Muscle layer of colon (tissue), 2 donors: ENCODE results near the gene ARGLU1.

Experiments
- H3K27ac ChIP-seq: one replicate; pipeline ENCODE4 v1.7.0; 2013; ENCODE audit warnings: low read depth, mild to moderate bottlenecking, low read length, moderate library complexity
- H3K27me3 ChIP-seq, 2 donors: one replicate each; pipeline ENCODE4 v1.7.0; 2013; ENCODE audit warnings: low read length in 2 of 2, mild to moderate bottlenecking in 2 of 2; ENCODE audit not compliant: insufficient read depth in 2 of 2, control insufficient read depth in 1 of 2
- H3K36me3 ChIP-seq: one replicate; pipeline ENCODE4 v1.7.0; 2013; ENCODE audit warnings: mild to moderate bottlenecking, low read length; ENCODE audit not compliant: insufficient read depth
- H3K4me1 ChIP-seq: one replicate; pipeline ENCODE4 v1.7.0; 2013; ENCODE audit warnings: mild to moderate bottlenecking, low read length; ENCODE audit not compliant: insufficient read depth
- H3K4me3 ChIP-seq, 2 donors: one replicate each; pipeline ENCODE4 v1.7.0; 2013; ENCODE audit warnings: low read length in 2 of 2, low read depth in 1 of 2, mild to moderate bottlenecking in 1 of 2, moderate library complexity in 1 of 2
- H3K9ac ChIP-seq: one replicate; pipeline ENCODE4 v1.7.0; 2013; ENCODE audit warnings: low read length
- H3K9me3 ChIP-seq: one replicate; pipeline ENCODE4 v1.7.0; 2013; ENCODE audit warnings: mild to moderate bottlenecking, low read length
- donor health status: abdominal sarcoma.
- donor health status: Adenocarcinoma of cecum.

ARGLU1 gene

DNA sequence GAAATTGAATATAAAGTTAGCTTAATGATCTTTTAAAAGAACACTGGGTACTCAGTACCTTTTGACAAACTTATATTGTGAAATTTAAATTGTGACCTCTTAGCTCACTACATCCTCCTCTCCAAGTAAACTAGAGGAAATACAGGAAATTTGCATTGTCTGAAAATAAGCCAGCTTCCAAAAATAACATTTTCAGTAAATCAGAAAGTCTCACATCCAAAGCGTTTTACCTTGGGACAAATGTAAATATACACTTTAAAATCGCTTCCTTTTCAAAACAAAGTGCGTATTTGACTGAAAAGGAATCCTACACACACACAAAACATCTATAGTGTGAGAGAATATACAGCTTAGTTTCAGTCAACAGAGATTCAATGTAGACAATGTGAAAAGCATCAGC lies 30.4 kb downstream of the ARGLU1 start:
- Histone ChIP-seq H3K4me1 (no peaks in the 10 kb centered on the region), H3K36me3 (peaks cover 8% of the 10 kb centered on the region), H3K9ac (no peak overlapping the region), H3K27ac (no peak overlapping the region), H3K9me3 (no peaks in the 10 kb centered on the region), H3K4me3 (no peak overlapping the region), H3K27me3 (no peaks in the 10 kb centered on the region)

DNA sequence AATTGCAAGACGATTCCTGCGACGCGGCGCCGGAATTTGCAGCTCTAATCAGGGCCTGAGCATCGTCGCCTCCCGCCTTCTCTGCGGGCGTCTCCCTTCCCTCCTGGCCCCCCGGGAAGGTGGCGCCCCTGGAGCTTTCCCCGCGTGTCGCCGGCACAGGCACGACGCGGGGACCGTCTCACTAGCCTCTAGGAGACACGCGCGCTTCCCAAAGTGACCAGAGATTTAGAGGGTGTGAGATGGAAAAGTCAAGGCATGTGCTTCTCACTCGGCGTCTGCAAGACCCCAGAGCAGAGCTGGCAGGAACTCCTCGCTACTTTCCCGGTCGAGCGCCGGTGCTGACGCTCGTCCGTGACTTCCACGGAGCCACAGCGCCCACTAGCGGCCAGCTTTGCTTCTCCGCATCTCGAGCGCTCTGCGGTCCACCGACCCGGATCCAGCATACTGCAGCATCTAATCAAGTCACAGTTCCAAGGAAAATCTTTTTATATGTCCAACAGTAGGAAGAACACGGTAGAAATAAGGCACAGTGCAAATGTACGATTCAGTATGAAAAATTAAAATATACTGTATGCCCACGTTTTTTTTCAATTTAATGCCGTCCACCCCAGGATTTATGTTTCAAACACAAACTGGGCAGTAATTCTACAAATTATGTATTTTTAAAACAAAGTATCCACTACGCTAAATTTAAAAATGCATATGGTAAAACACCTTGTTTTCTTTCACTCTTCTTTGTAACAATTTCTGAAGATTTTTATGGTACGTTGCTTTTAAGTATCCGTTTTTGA lies 31.5 kb downstream of the ARGLU1 start:
- Histone ChIP-seq H3K9ac (no peak overlapping the region), H3K4me3 (peak overlapping the region; percentile 44 to 69)

DNA sequence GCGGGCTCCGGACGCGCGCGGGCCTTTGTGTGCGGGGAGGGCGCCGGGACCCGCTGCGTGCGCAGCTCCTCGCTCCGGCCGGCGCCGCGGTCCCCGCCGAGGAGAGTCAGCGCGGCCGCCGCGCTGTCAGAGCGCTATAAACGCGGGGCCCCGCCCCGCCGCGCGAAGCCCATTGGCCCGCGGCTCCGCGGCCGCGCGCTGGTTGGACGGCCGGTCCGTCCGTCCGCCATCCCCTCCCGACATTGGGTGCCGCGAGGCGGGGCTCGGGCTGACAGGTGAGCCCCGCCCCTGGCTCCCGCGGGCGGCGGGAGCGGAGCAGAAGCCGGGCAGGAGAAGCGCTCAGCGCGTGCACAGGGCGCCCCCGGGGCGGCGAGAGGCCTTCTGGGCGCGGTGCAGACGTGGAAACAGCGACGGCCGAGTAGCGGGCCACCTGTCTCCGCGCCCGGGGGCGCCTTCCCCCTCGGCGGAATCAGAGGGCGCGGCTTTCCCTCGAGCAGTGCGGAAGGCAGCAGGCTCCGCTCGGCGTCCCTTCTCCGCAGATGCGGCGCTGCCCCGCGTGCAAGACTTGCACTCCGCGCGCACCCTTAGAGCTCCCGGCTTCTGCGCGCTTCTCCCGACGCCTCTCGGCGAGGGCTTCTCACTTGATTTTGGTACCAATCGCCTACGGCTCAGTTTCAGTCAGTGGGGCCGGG lies 32.2 kb downstream of the ARGLU1 start, which contains the start of gene EFNB2:
EFNB2 (minus strand) TSS at position 111 of the 692 bp plus-strand sequence. CDS start 698 bp downstream, outside the sequence.
- H3K27ac ChIP-seq, result peak within 1 kb of the TSS; percentile 72
- H3K9ac ChIP-seq, result no peak within 1 kb of the TSS
- peaks cover 6% of the 10 kb centered on the region for H3K4me1 ChIP-seq
- peaks cover 4% of the 10 kb centered on the region for H3K36me3 ChIP-seq
- no peaks in the 10 kb centered on the region for H3K27me3 ChIP-seq
- no peaks in the 10 kb centered on the region for H3K9me3 ChIP-seq
- peak within 1 kb of the TSS; percentile 51 to 69 for H3K4me3 ChIP-seq

More for the DNA sequence above, 31.5 kb downstream of the ARGLU1 start:
- Histone ChIP-seq H3K36me3 (peaks cover 7% of the 10 kb centered on the region), H3K27me3 (no peaks in the 10 kb centered on the region), H3K9me3 (no peaks in the 10 kb centered on the region), H3K27ac (peak overlapping the region; percentile 72), H3K4me1 (peaks cover 2% of the 10 kb centered on the region)

GRCh38 chr13:106534639-106535551 lies 33.0 kb downstream of the ARGLU1 start:
- H3K27me3 ChIP-seq, result no peaks in the 10 kb centered on the region
- no peak overlapping the region for H3K9ac ChIP-seq
- H3K27ac ChIP-seq, result no peak overlapping the region
- H3K9me3 ChIP-seq, result no peaks in the 10 kb centered on the region
- H3K36me3 ChIP-seq, result no peaks in the 10 kb centered on the region
- peak overlapping the region; percentile 51 to 57 for H3K4me3 ChIP-seq
- peaks cover 6% of the 10 kb centered on the region for H3K4me1 ChIP-seq

DNA sequence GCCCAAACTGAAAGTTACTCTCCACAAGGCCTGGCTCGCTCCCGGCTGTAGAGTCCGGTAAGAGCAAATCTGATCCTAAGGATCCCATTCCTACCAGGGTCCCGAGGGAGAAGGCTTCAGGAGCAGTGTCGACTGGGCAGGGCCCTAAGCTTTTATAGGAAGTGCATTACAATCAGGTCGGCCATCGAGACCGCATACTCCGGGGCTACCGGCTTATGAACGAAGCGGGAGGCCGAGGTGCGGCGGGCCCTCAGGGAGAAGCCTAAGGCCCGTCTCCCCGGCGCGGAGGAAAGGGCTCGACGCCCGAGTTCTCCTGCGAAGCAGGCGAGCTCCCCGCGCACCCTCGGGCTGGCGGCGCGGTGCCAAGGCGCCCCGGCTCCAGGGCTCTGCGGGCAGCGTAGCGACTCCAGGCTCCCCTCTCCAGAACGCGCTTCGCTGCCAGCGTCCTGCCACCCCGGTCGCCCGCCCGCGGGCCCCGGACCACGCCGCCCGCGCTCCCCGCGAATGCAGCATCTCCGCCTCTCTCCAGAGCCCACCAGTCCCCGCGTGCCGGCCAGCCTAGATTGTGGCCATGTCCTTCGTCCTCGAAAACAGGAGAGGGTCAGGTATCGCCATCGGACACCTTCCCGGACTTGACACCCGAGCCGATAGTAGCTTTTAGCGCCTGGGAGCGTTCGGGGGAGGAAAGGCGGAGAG lies 33.8 kb downstream of the ARGLU1 start:
- no peaks in the 10 kb centered on the region for H3K9me3 ChIP-seq
- H3K4me1 ChIP-seq, result peaks cover 6% of the 10 kb centered on the region
- H3K27ac ChIP-seq, result peak overlapping the region; percentile 71
- H3K4me3 ChIP-seq, result peak overlapping the region; percentile 51 to 57
- no peaks in the 10 kb centered on the region for H3K36me3 ChIP-seq
- no peaks in the 10 kb centered on the region for H3K27me3 ChIP-seq
- H3K9ac ChIP-seq, result peak overlapping the region; percentile 50

GRCh38 chr13:106533101-106533942 lies 34.6 kb downstream of the ARGLU1 start:
- H3K27me3 ChIP-seq, result no peaks in the 10 kb centered on the region
- peak overlapping the region; percentile 71 for H3K27ac ChIP-seq
- peaks cover 6% of the 10 kb centered on the region for H3K4me1 ChIP-seq
- no peaks in the 10 kb centered on the region for H3K36me3 ChIP-seq
- H3K4me3 ChIP-seq, result peak overlapping the region; percentile 51 to 57
- no peaks in the 10 kb centered on the region for H3K9me3 ChIP-seq
- peak overlapping the region; percentile 50 for H3K9ac ChIP-seq

DNA sequence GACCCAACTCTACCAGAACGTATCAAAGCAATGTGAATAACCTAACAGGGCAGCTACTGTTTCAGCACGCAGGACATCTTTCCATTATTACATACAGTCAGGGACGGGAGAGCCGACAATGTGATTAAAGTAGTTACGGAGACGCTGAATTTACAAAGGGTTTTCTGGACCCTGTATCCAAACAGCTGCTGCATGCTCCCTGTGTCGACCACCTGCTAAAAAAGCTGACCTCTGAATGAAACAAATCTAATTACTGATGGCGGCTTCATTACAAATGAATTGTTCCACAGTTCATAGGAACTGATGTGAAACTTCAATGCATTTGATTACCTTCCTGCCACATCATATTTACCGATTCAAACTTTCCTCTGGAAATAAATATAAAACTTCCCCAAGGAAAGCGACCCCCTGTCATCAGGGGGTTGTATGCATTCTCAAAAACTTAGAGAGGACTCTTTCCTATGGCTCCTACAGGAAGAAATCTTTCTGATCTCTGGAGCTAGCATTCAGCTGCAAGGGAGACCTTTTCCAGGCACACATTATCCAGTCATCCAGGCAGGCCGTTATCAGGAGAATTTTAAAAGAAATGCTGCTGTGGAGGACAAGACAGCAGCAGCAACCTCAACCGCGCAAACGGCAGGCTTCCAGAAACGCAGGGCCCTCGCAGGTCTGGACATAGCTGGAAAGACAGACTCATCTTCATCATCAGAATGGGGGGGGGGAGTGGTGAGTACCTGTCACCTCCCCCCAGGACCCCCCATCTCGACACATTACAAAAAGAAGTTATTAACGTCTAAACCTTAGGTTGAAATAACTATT lies 35.6 kb downstream of the ARGLU1 start:
- no peaks in the 10 kb centered on the region for H3K36me3 ChIP-seq
- peaks cover 14% of the 10 kb centered on the region for H3K4me1 ChIP-seq
- H3K9ac ChIP-seq, result peak overlapping the region; percentile 25
- peak overlapping the region; percentile 47 for H3K27ac ChIP-seq
- peak overlapping the region in 1 of 2 donors; percentile 57 for H3K4me3 ChIP-seq
- no peaks in the 10 kb centered on the region for H3K9me3 ChIP-seq
- H3K27me3 ChIP-seq, result no peaks in the 10 kb centered on the region

DNA sequence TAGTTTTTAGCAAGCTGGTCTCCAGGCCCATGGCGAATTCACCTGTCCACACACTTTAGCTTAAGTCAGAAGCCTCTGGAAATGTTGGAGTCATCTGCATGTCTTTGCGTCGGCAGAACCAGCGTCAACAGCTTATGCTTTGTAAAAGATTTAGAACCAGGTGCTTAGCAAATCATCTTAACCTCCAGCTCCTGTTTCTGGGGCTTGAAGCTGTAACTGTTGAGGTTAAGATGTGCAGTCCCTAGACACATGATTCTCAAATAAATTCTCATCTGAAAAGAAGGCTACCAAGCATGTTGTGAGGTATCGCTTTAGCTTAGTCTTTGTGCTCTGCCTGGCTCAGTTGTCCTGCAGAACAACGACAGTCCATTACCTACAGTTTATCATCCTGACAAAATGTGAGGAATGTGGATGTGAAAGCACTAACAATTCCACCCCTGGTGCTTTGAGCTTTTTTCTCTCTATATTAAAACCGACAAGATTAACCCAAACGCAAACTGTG lies 36.9 kb downstream of the ARGLU1 start:
- Histone ChIP-seq H3K36me3 (no peaks in the 10 kb centered on the region), H3K4me1 (peaks cover 15% of the 10 kb centered on the region), H3K4me3 (peak overlapping the region; percentile 1 to 15), H3K27ac (peak overlapping the region; percentile 15), H3K9me3 (no peaks in the 10 kb centered on the region), H3K27me3 (no peaks in the 10 kb centered on the region), H3K9ac (no peak overlapping the region)

GRCh38 chr13:106530171-106530851 lies 37.6 kb downstream of the ARGLU1 start:
- Histone ChIP-seq H3K36me3 (no peaks in the 10 kb centered on the region), H3K27me3 (no peaks in the 10 kb centered on the region), H3K27ac (no peak overlapping the region), H3K9ac (no peak overlapping the region), H3K4me1 (peaks cover 15% of the 10 kb centered on the region), H3K9me3 (no peaks in the 10 kb centered on the region), H3K4me3 (peak overlapping the region in 1 of 2 donors; percentile 15)
